Measurements from ENCODE around the gene GPR63. TPM values are rescaled to one million over a fixed set of nuclear protein-coding genes. Genes with fewer than 3 reads are reported as not detected.

The GPR63 gene
- total RNA-seq, 1 experiment from 2014 or later: 2.7 TPM

GRCh38 chr6:96812077-96812703 lies 25.1 kb downstream of the GPR63 start:
- peaks cover 10% of the 10 kb centered on the region for H3K4me1 Mint-ChIP-seq (ENCODE audit: low read depth, unreplicated experiment)
- DNase-seq: no peak
- no peaks in the 10 kb centered on the region for H3K27me3 Mint-ChIP-seq (ENCODE audit: unreplicated experiment)
- H3K36me3 Mint-ChIP-seq (ENCODE audit: insufficient read depth, unreplicated experiment): no peaks in the 10 kb centered on the region
- CTCF ChIA-PET: no interaction called here
- intact Hi-C loops (cut with micrococcal nuclease; ENCODE audit: unreplicated experiment): no loop called here
- H3K9me3 Mint-ChIP-seq (ENCODE audit: low read depth, unreplicated experiment): no peaks in the 10 kb centered on the region
- no peak overlapping the region for H3K27ac Mint-ChIP-seq (ENCODE audit: unreplicated experiment)
- no TSS peak for BruUV-seq (replicated peaks)
- TF ChIP-seq CTCF (IDR thresholded peaks at IDR 0.05; ENCODE audit: unreplicated experiment): no peak
- no peak overlapping the region for H3K4me3 Mint-ChIP-seq (ENCODE audit: low read depth, unreplicated experiment)

- Mint-ChIP-seq H3K27me3 (ENCODE audit: unreplicated experiment) (no peaks in the 10 kb centered on the region), H3K36me3 (ENCODE audit: insufficient read depth, unreplicated experiment) (no peaks in the 10 kb centered on the region), H3K27ac (ENCODE audit: unreplicated experiment) (no peak overlapping the region), H3K9me3 (ENCODE audit: low read depth, unreplicated experiment) (no peaks in the 10 kb centered on the region), H3K4me3 (ENCODE audit: low read depth, unreplicated experiment) (no peak overlapping the region), H3K4me1 (ENCODE audit: low read depth, unreplicated experiment) (peaks cover 10% of the 10 kb centered on the region)
- no peak for DNase-seq
- intact Hi-C loops (cut with micrococcal nuclease; ENCODE audit: unreplicated experiment): no loop called here
- BruUV-seq (replicated peaks): no TSS peak
- TF ChIP-seq CTCF (IDR thresholded peaks at IDR 0.05; ENCODE audit: unreplicated experiment): no peak
- CTCF ChIA-PET: no interaction called here
These were observed 25.6 kb downstream of the GPR63 start for GRCh38 chr6:96811670-96812069.

DNA sequence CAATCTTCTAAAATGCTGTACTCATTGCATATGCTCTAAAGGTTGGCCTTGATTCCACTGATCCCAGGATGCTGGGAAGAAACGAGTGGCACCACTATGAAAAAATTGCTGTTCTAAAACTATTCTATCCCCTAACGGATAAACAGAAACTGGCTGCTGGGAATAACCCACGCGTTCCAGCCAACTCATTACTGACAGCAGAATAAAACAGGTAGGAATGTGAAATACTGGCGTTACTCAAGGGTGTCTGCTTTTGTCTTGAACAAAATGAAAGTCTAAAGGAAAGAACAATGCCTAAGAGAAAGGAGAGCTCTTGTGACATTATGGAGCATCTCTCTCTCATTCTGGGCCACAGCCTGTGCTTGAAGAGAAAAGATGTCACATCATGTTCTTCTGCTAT lies 26.1 kb downstream of the GPR63 start:
- H3K4me1 Mint-ChIP-seq (ENCODE audit: low read depth, unreplicated experiment): peaks cover 10% of the 10 kb centered on the region
- intact Hi-C loops (cut with micrococcal nuclease; ENCODE audit: unreplicated experiment): no loop called here
- H3K27me3 Mint-ChIP-seq (ENCODE audit: unreplicated experiment): no peaks in the 10 kb centered on the region
- BruUV-seq (replicated peaks): no TSS peak
- no peak overlapping the region for H3K4me3 Mint-ChIP-seq (ENCODE audit: low read depth, unreplicated experiment)
- DNase-seq: no peak
- no peak for TF ChIP-seq CTCF (IDR thresholded peaks at IDR 0.05; ENCODE audit: unreplicated experiment)
- CTCF ChIA-PET: no interaction called here
- no peaks in the 10 kb centered on the region for H3K36me3 Mint-ChIP-seq (ENCODE audit: insufficient read depth, unreplicated experiment)
- H3K9me3 Mint-ChIP-seq (ENCODE audit: low read depth, unreplicated experiment): no peaks in the 10 kb centered on the region
- no peak overlapping the region for H3K27ac Mint-ChIP-seq (ENCODE audit: unreplicated experiment)

GRCh38 chr6:96809119-96809518 lies 28.2 kb downstream of the GPR63 start:
- Mint-ChIP-seq H3K27ac (ENCODE audit: unreplicated experiment) (no peak overlapping the region), H3K27me3 (ENCODE audit: unreplicated experiment) (no peaks in the 10 kb centered on the region), H3K4me1 (ENCODE audit: low read depth, unreplicated experiment) (peaks cover 10% of the 10 kb centered on the region), H3K9me3 (ENCODE audit: low read depth, unreplicated experiment) (no peaks in the 10 kb centered on the region), H3K36me3 (ENCODE audit: insufficient read depth, unreplicated experiment) (no peaks in the 10 kb centered on the region), H3K4me3 (ENCODE audit: low read depth, unreplicated experiment) (no peak overlapping the region)
- no peak for TF ChIP-seq CTCF (IDR thresholded peaks at IDR 0.05; ENCODE audit: unreplicated experiment)
- no peak for DNase-seq
- CTCF ChIA-PET: no interaction called here
- BruUV-seq (replicated peaks): no TSS peak
- intact Hi-C loops (cut with micrococcal nuclease; ENCODE audit: unreplicated experiment): no loop called here

All from Calu3 (cell line).